K562 (cell line): ENCODE data around the gene NSMCE1. TPM values are rescaled to one million over a fixed set of nuclear protein-coding genes. Genes with fewer than 3 reads are reported as not detected.

Experiments
- ATF3 ChIP-seq, 2 experiments: fragments of 450-650 bp in 1 of 2; sonication (generic) in 1 of 2; formaldehyde crosslinking in 1 of 2; IDR thresholded peaks in 1 of 2; conservative IDR thresholded peaks in 1 of 2; 2 replicates each; pipeline versions ENCODE4 v1.6.1 to v1.8.1; 2016 to 2023; ENCODE audit warnings: mild to moderate bottlenecking in 2 of 2, moderate library complexity in 2 of 2, inconsistent platforms in 1 of 2, missing genetic modification reagents in 1 of 2
- CC2D1A ChIP-seq: fragments of 450-650 bp; IDR thresholded peaks from 2 replicates; pipeline ENCODE4 v1.6.1; 2017; ENCODE audit warnings: mild to moderate bottlenecking
- E2F8 ChIP-seq: fragments of 450-650 bp; IDR thresholded peaks from 2 replicates; pipeline ENCODE4 v1.7.1; 2018; ENCODE audit warnings: mild to moderate bottlenecking, low read depth; ENCODE audit not compliant: partially characterized antibody
- E4F1 ChIP-seq: fragments of 250-450 bp; sonication (Bioruptor Pico); IDR thresholded peaks from 2 replicates; pipeline ENCODE4 v1.5.0; 2021; ENCODE audit warnings: mild to moderate bottlenecking, borderline replicate concordance
- EHMT2 ChIP-seq: fragments of 450-650 bp; IDR thresholded peaks from 2 replicates; pipeline ENCODE4 v1.6.1; 2018; ENCODE audit warnings: antibody characterized with exemption
- ELF2 ChIP-seq: fragments of 250-450 bp; sonication (Bioruptor Pico); IDR thresholded peaks from 2 replicates; pipeline ENCODE4 v1.5.0; 2021; ENCODE audit warnings: mild to moderate bottlenecking
- EP300 ChIP-seq: IDR thresholded peaks from 2 replicates; pipeline ENCODE4 v1.6.1; 2012; ENCODE audit warnings: low read length, improper control_type of control experiment
- MLLT1 ChIP-seq, 2 experiments: fragments of 450-650 bp; IDR thresholded peaks; 2 replicates each; pipeline ENCODE4 v1.6.1; 2016
- MYC ChIP-seq, 2 experiments: fragments of 250-450 bp in 1 of 2; sonication (Bioruptor Pico) in 1 of 2; IDR thresholded peaks; 2 replicates each; pipeline versions ENCODE4 v1.5.1 to v1.6.1; 2012 to 2021; ENCODE audit warnings: low read depth in 2 of 2, borderline replicate concordance in 1 of 2, improper control_type of control experiment in 1 of 2, low read length in 1 of 2, mild to moderate bottlenecking in 1 of 2, moderate library complexity in 1 of 2
- PTTG1 ChIP-seq: fragments of 450-650 bp; IDR thresholded peaks from 2 replicates; pipeline ENCODE4 v1.6.1; 2016; ENCODE audit warnings: low read depth, mild to moderate bottlenecking, missing genetic modification characterization, missing compliant biosample characterization
- RAD51 ChIP-seq: fragments of 450-650 bp; IDR thresholded peaks from 2 replicates; pipeline ENCODE4 v1.7.1; 2016; ENCODE audit warnings: low read depth, mild to moderate bottlenecking, borderline replicate concordance
- RBM15 ChIP-seq: fragments of 200-400 bp; formaldehyde crosslinking; IDR thresholded peaks from 2 replicates; pipeline ENCODE4 v1.6.1; 2018; ENCODE audit warnings: mild to moderate bottlenecking, low read length, moderate library complexity; ENCODE audit not compliant: insufficient read depth
- RBM39 ChIP-seq: fragments of 200-400 bp; formaldehyde crosslinking; optimal IDR thresholded peaks from 2 replicates; pipeline ENCODE3; 2018; ENCODE audit warnings: low read depth, low read length
- SMAD3 ChIP-seq: fragments of 450-650 bp; formaldehyde crosslinking; conservative IDR thresholded peaks from 2 replicates; pipeline ENCODE4 v1.4.0; 2020; ENCODE audit warnings: mild to moderate bottlenecking
- SNIP1 ChIP-seq: fragments of 450-650 bp; IDR thresholded peaks from 2 replicates; pipeline ENCODE4 v1.7.1; 2017; ENCODE audit warnings: low read depth, mild to moderate bottlenecking
- TCFL5 ChIP-seq: fragments of 250-450 bp; sonication (Bioruptor Pico); conservative IDR thresholded peaks from 2 replicates; pipeline ENCODE4 v1.6.1; 2021; ENCODE audit warnings: mild to moderate bottlenecking, moderate library complexity, matching md5 sums
- TFAM ChIP-seq: fragments of 250-450 bp; sonication (Bioruptor Pico); conservative IDR thresholded peaks from 2 replicates; pipeline ENCODE4 v1.5.0; 2021; ENCODE audit warnings: mild to moderate bottlenecking, moderate library complexity
- ZFP36 ChIP-seq: fragments of 150-350 bp; IDR thresholded peaks from 2 replicates; pipeline ENCODE4 v1.6.1; 2018; ENCODE audit warnings: low read length, low read depth; ENCODE audit not compliant: partially characterized antibody
- ZNF165 ChIP-seq: fragments of 250-450 bp; sonication (Bioruptor Pico); IDR thresholded peaks from 2 replicates; pipeline ENCODE4 v1.4.0; 2020; ENCODE audit warnings: borderline replicate concordance
- ZNF785 ChIP-seq: fragments of 250-450 bp; sonication (Bioruptor Pico); IDR thresholded peaks from 2 replicates; pipeline ENCODE4 v1.4.0; 2020; ENCODE audit warnings: mild to moderate bottlenecking
- polyA plus RNA-seq, 8 experiments: library from polyadenylated mRNA; depleted of rRNA in 4 of 8; stranded (reverse) in 5 of 8; unstranded in 3 of 8; fragments of >200 nt; fragmentation: Nextera tagmentation in 2 of 8; fragmentation: Illumina TruSeq in 1 of 8; extraction: Ambion mirVana in 2 of 8; extraction: Trizol in 1 of 8; gene quantifications; 2 replicates each; pipeline versions ENCODE4 v1.2.1 to v1.2.3, GENCODE V29; 2011 to 2014; ENCODE audit warnings: inconsistent platforms in 1 of 8, missing spikeins in 1 of 8
- total RNA-seq, 7 experiments: library from RNA; depleted of rRNA in 6 of 7; stranded (reverse); fragments of >200 nt in 6 of 7; fragmentation: Illumina TruSeq in 2 of 7; extraction: Trizol in 2 of 7; gene quantifications; 2 replicates each; pipeline versions ENCODE4 v1.2.1 to v1.2.3, GENCODE V29; 2011 to 2021; ENCODE audit warnings: low replicate concordance in 1 of 7

The NSMCE1 gene
- total and polyA plus RNA-seq, 9 of the 15 experiments (the other 6 are each of a cell fraction or from before 2014, with no cell fraction given): 52.1 to 163 (median 61.5) TPM

GRCh38 chr16:27228621-27229501 is 39.7 kb downstream of the NSMCE1 start (continued):
- TF ChIP-seq MYC (IDR thresholded peaks at IDR 0.05; ENCODE audit: low read depth, low read length) (no peak), MYC (CRISPR knock-in tag; IDR thresholded peaks at IDR 0.05; ENCODE audit: borderline replicate concordance, low read depth) (no peak), CC2D1A (no peak), ZNF165 (CRISPR knock-in tag) (no peak), TCFL5 (CRISPR knock-in tag) (no peak), ELF2 (no peak), EHMT2 (no peak), ZFP36 (no peak), TFAM (CRISPR knock-in tag) (no peak), RBM39 (no peak), PTTG1 (tag) (no peak), EP300 (no peak), RAD51 (no peak), SMAD3 (no peak), ZNF785 (CRISPR knock-in tag) (no peak), E4F1 (CRISPR knock-in tag) (no peak), RBM15 (no peak), MLLT1 (IDR thresholded peaks at IDR 0.05) (peak in 1 of 2 experiments; percentile 97; a peak in 2 of 4 replicates), SNIP1 (no peak), E2F8 (no peak), ATF3 (IDR thresholded peaks at IDR 0.05) (no peak), ATF3 (CRISPR knock-in tag; conservative IDR thresholded peaks at IDR 0.05) (no peak)
